Thymus (tissue), 11 donors: ENCODE measurements around the gene RASD1. TPM values are rescaled to one million over a fixed set of nuclear protein-coding genes. Genes with fewer than 3 reads are reported as not detected.
"Not testable (repeated sequence)": the region's sequence is repeated elsewhere in the genome, so short reads cannot be mapped to it uniquely, and the experiment has no call there.

ENCODE experiments used
- DNase-seq, 9 donors: peaks; one replicate each; pipeline ENCODE4 v3.0.0-alpha.2; 2013; ENCODE audit warnings: low spot score in 9 of 9, low read depth in 6 of 9, missing footprints in 1 of 9
- H3K27ac ChIP-seq, 2 donors: one replicate each; pipeline ENCODE4 v1.5.1; 2013; ENCODE audit warnings: control low read depth in 1 of 2, low read depth in 1 of 2, low read length in 1 of 2, mild to moderate bottlenecking in 1 of 2, moderate library complexity in 1 of 2
- H3K27me3 ChIP-seq, 2 donors: one replicate each; pipeline ENCODE4 v1.5.1; 2013; ENCODE audit warnings: low read length in 1 of 2; ENCODE audit not compliant: control insufficient read depth in 2 of 2, insufficient read depth in 1 of 2
- H3K36me3 ChIP-seq, 2 donors: one replicate each; pipeline ENCODE4 v1.5.1; 2013; ENCODE audit warnings: low read length in 1 of 2, mild to moderate bottlenecking in 1 of 2, moderate library complexity in 1 of 2; ENCODE audit not compliant: control insufficient read depth in 2 of 2, insufficient read depth in 2 of 2
- H3K4me1 ChIP-seq, 2 donors: one replicate each; pipeline ENCODE4 v1.5.1; 2013; ENCODE audit warnings: low read length in 2 of 2; ENCODE audit not compliant: control insufficient read depth in 2 of 2, insufficient read depth in 2 of 2
- H3K4me3 ChIP-seq, 2 donors: one replicate each; pipeline ENCODE4 v1.5.1; 2013; ENCODE audit warnings: low read length in 2 of 2, control low read depth in 1 of 2, mild to moderate bottlenecking in 1 of 2
- H3K9me3 ChIP-seq, 2 donors: one replicate each; pipeline ENCODE4 v1.5.1; 2013; ENCODE audit warnings: low read length in 1 of 2, mild to moderate bottlenecking in 1 of 2; ENCODE audit not compliant: control insufficient read depth in 2 of 2, insufficient read depth in 1 of 2
- WGBS: extraction: QIAGEN DNeasy Blood & Tissue Kit; methylation state at CpG from one replicate; pipeline ENCODE4 v1.1.7; 2013; 5-methylcytosine and 5-hydroxymethylcytosine counted together
- polyA plus RNA-seq: library from polyadenylated mRNA; stranded (reverse); fragments of 200-250 nt; gene quantifications from one replicate; pipeline ENCODE4 v1.2.3, GENCODE V29; 2013
- total RNA-seq: library from RNA; stranded (reverse); fragments of 120-200 nt; gene quantifications from one replicate; pipeline ENCODE4 v1.2.4, GENCODE V29; 2013
- donor health status: healthy.

The RASD1 gene
- total and polyA plus RNA-seq, 2 donors = 12.1 to 13.0 TPM

GRCh38 chr17:17472333-17472920 is 23.8 kb downstream of the RASD1 start:
- DNase-seq = no peak
- Histone ChIP-seq H3K27me3 (peaks cover 0 to 3% of the 10 kb centered on the region in 2 donors), H3K4me1 (peaks cover under 1 to 12% of the 10 kb centered on the region in 2 donors), H3K4me3 (no peak overlapping the region), H3K36me3 (no peaks in the 10 kb centered on the region), H3K9me3 (peaks cover 0 to 3% of the 10 kb centered on the region in 2 donors), H3K27ac (no peak overlapping the region)
- 90% methylated on average over 8 of the region's 8 CpGs for WGBS

GRCh38 chr17:17469996-17470395 is 26.2 kb downstream of the RASD1 start:
- Histone ChIP-seq H3K27me3 (peaks cover 0 to 3% of the 10 kb centered on the region in 2 donors), H3K9me3 (peaks cover 0 to 3% of the 10 kb centered on the region in 2 donors), H3K4me3 (no peak overlapping the region), H3K36me3 (no peaks in the 10 kb centered on the region), H3K27ac (no peak overlapping the region), H3K4me1 (peaks cover 0 to 4% of the 10 kb centered on the region in 2 donors)
- WGBS = 100% methylated on average over 3 of the region's 3 CpGs
- no peak for DNase-seq

GRCh38 chr17:17469358-17469757 is 26.8 kb downstream of the RASD1 start:
- DNase-seq = no peak
- H3K9me3 ChIP-seq = peaks cover 0 to 3% of the 10 kb centered on the region in 2 donors
- H3K4me1 ChIP-seq = peaks cover 0 to 4% of the 10 kb centered on the region in 2 donors
- no peak overlapping the region for H3K27ac ChIP-seq
- H3K27me3 ChIP-seq = peaks cover 0 to 3% of the 10 kb centered on the region in 2 donors
- H3K36me3 ChIP-seq = no peaks in the 10 kb centered on the region
- WGBS = 100% methylated on average over 4 of the region's 4 CpGs
- no peak overlapping the region for H3K4me3 ChIP-seq

- Histone ChIP-seq H3K27ac (no peak overlapping the region), H3K9me3 (peaks cover 0 to 3% of the 10 kb centered on the region in 2 donors), H3K27me3 (peaks cover 0 to 3% of the 10 kb centered on the region in 2 donors), H3K4me3 (no peak overlapping the region), H3K36me3 (no peaks in the 10 kb centered on the region), H3K4me1 (peaks cover 0 to 4% of the 10 kb centered on the region in 2 donors)
- 97% methylated on average over 5 of the region's 5 CpGs for WGBS
- DNase-seq = no peak
Observed at GRCh38 chr17:17468217-17469010, 27.8 kb downstream of the RASD1 start.

GRCh38 chr17:17467720-17468119 is 28.5 kb downstream of the RASD1 start:
- H3K27me3 ChIP-seq = peaks cover 0 to 3% of the 10 kb centered on the region in 2 donors

GRCh38 chr17:17467016-17467415 is 29.2 kb downstream of the RASD1 start:
- 71% methylated on average over 5 of the region's 5 CpGs for WGBS
- Histone ChIP-seq H3K9me3 (peaks cover 0 to 3% of the 10 kb centered on the region in 2 donors), H3K27me3 (peaks cover 0 to 3% of the 10 kb centered on the region in 2 donors), H3K36me3 (no peaks in the 10 kb centered on the region), H3K4me3 (no peak overlapping the region), H3K4me1 (peaks cover 0 to 4% of the 10 kb centered on the region in 2 donors), H3K27ac (no peak overlapping the region)
- no peak for DNase-seq

More at GRCh38 chr17:17467720-17468119, 28.5 kb downstream of the RASD1 start:
- peaks cover 0 to 4% of the 10 kb centered on the region in 2 donors for H3K4me1 ChIP-seq
- H3K4me3 ChIP-seq = no peak overlapping the region
- WGBS = 90% methylated on average over 5 of the region's 5 CpGs
- H3K36me3 ChIP-seq = no peaks in the 10 kb centered on the region
- DNase-seq = no peak
- H3K27ac ChIP-seq = no peak overlapping the region
- H3K9me3 ChIP-seq = peaks cover 0 to 3% of the 10 kb centered on the region in 2 donors

- H3K9me3 ChIP-seq = peaks cover 0 to 3% of the 10 kb centered on the region in 2 donors
- no peak for DNase-seq
- H3K4me3 ChIP-seq = no peak overlapping the region
- no peak overlapping the region for H3K27ac ChIP-seq
- 74% methylated on average over 5 of the region's 5 CpGs for WGBS
- peaks cover 0 to 4% of the 10 kb centered on the region in 2 donors for H3K4me1 ChIP-seq
- H3K27me3 ChIP-seq = peaks cover 0 to 3% of the 10 kb centered on the region in 2 donors
- no peaks in the 10 kb centered on the region for H3K36me3 ChIP-seq
Observed at GRCh38 chr17:17466511-17466910, 29.7 kb downstream of the RASD1 start.

GRCh38 chr17:17465878-17466277 is 30.3 kb downstream of the RASD1 start:
- WGBS = 88% methylated on average over 1 of the region's 1 CpG
- DNase-seq, H3K4me3 ChIP-seq, H3K9me3 ChIP-seq, H3K36me3 ChIP-seq, H3K4me1 ChIP-seq, H3K27ac ChIP-seq, H3K27me3 ChIP-seq: not testable (repeated sequence)

GRCh38 chr17:17463821-17464220 is 32.4 kb downstream of the RASD1 start:
- H3K4me3 ChIP-seq = no peak overlapping the region
- peaks cover 0 to 4% of the 10 kb centered on the region in 2 donors for H3K4me1 ChIP-seq
- DNase-seq = no peak
- WGBS = 95% methylated on average over 6 of the region's 6 CpGs
- H3K27me3 ChIP-seq = no peaks in the 10 kb centered on the region
- no peak overlapping the region for H3K27ac ChIP-seq
- H3K36me3 ChIP-seq = no peaks in the 10 kb centered on the region
- peaks cover 0 to 3% of the 10 kb centered on the region in 2 donors for H3K9me3 ChIP-seq
